Liver (tissue), 3 donors: ENCODE measurements around the gene KAT2A.

Experiments
- ATF3 ChIP-seq: IDR thresholded peaks from 2 replicates; pipeline ENCODE4 v1.6.1; 2016; ENCODE audit warnings: antibody characterized with exemption
- CTCF ChIP-seq: fragments of 150-350 bp; IDR thresholded peaks from 2 replicates; pipeline ENCODE4 v1.5.1; 2017; ENCODE audit warnings: improper control_type of control experiment, low read depth, low read length; ENCODE audit not compliant: missing input control
- EGR1 ChIP-seq, 2 donors: IDR thresholded peaks; 2 replicates each; pipeline ENCODE4 v1.6.1; 2016 to 2018; ENCODE audit warnings: antibody characterized with exemption in 2 of 2, low read depth in 2 of 2
- FOXA1 ChIP-seq: IDR thresholded peaks from 2 replicates; pipeline ENCODE4 v1.6.1; 2016; ENCODE audit warnings: antibody characterized with exemption
- JUND ChIP-seq, 2 donors: IDR thresholded peaks; 2 replicates each; pipeline ENCODE4 v1.6.1; 2016; ENCODE audit warnings: antibody characterized with exemption in 2 of 2
- MAX ChIP-seq: IDR thresholded peaks from 2 replicates; pipeline ENCODE4 v1.6.1; 2016; ENCODE audit warnings: antibody characterized with exemption
- RAD21 ChIP-seq, 2 donors: IDR thresholded peaks; 2 replicates each; pipeline ENCODE4 v1.6.1; 2016; ENCODE audit warnings: antibody characterized with exemption in 2 of 2, mild to moderate bottlenecking in 2 of 2
- RXRA ChIP-seq, 2 donors: IDR thresholded peaks; 2 replicates each; pipeline ENCODE4 v1.6.1; 2017 to 2018; ENCODE audit warnings: antibody characterized with exemption in 2 of 2, mild to moderate bottlenecking in 1 of 2
- SP1 ChIP-seq: IDR thresholded peaks from 2 replicates; pipeline ENCODE4 v1.6.1; 2018; ENCODE audit warnings: antibody characterized with exemption, mild to moderate bottlenecking
- TAF1 ChIP-seq: conservative IDR thresholded peaks from 2 replicates; pipeline ENCODE4 v1.6.1; 2016; ENCODE audit warnings: antibody characterized with exemption, mild to moderate bottlenecking
- YY1 ChIP-seq: IDR thresholded peaks from 2 replicates; pipeline ENCODE4 v1.6.1; 2016; ENCODE audit warnings: antibody characterized with exemption, mild to moderate bottlenecking
- ZBTB33 ChIP-seq: IDR thresholded peaks from 2 replicates; pipeline ENCODE4 v1.6.1; 2016; ENCODE audit warnings: antibody characterized with exemption
- donor health status: healthy.
- donor health status: healthy.

GRCh38 chr17:42129109-42129837 lies 8.1 kb upstream of the KAT2A start:
- TF ChIP-seq MAX, result no peak
- TF ChIP-seq ATF3, result no peak
- no peak for TF ChIP-seq CTCF
- no peak for TF ChIP-seq YY1
- peak; percentile 77 to 91 for TF ChIP-seq RXRA (IDR thresholded peaks at IDR 0.05)
- no peak for TF ChIP-seq JUND (IDR thresholded peaks at IDR 0.05)
- TF ChIP-seq TAF1, result no peak
- TF ChIP-seq SP1, result peak; percentile 89
- peak in 1 of 2 donors; percentile 43 for TF ChIP-seq RAD21 (IDR thresholded peaks at IDR 0.05)
- no peak for TF ChIP-seq EGR1 (IDR thresholded peaks at IDR 0.05; ENCODE audit: low read depth in 2 of 2)
- TF ChIP-seq ZBTB33, result no peak
- no peak for TF ChIP-seq FOXA1
